SIG-M5 treated with dmso at 0.1 percent for 504 hours (cell line): ENCODE measurements around the gene GPR161.

Experiments
- DNase-seq: peaks from one replicate; lab custom pipeline; 2025; ENCODE audit not compliant: unreplicated experiment; lab: John Stamatoyannopoulos, UW

Gene GPR161

DNA sequence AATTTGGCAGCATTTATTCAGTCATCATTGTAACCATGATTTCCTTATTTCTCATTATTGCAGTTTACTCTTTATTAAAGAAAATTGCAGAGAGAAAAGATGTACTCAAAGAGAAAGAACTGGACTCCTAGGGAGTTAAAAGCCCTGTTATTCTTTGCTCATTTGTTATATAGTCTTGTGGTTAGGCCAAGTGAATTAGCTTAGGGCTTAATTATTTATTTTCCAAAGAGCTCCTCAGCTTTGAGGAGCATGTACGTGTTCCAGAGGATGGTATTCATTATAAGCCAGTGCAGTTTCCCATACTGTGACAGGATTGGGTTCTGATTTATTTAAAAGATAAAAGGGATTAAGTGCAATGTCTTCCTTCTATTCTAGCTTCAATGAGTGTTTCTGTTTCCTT lies 86.4 kb downstream of the GPR161 start:
- DNase-seq: no peak

- DNase-seq: no peak
These were observed 91.4 kb downstream of the GPR161 start for GRCh38 chr1:168045311-168045710.

DNA sequence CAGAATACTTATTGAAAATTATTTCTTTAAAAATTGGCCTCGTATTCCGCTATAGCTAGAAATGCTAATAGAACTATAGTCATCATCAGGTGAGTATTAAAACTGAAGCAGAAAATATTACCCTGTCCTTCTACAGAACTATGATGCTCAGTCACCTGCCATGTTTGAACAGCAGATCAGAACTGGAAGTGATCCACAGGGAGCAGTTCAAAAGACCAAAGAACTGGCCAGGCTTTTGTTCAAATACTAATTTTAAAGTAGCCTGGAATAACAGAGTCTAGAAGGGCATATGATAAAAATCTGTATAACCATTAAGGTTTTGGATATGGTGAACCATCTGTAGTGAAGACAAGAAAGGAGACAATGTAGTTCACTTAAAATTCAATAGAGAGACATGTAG lies 94.4 kb downstream of the GPR161 start:
- DNase-seq: no peak

DNA sequence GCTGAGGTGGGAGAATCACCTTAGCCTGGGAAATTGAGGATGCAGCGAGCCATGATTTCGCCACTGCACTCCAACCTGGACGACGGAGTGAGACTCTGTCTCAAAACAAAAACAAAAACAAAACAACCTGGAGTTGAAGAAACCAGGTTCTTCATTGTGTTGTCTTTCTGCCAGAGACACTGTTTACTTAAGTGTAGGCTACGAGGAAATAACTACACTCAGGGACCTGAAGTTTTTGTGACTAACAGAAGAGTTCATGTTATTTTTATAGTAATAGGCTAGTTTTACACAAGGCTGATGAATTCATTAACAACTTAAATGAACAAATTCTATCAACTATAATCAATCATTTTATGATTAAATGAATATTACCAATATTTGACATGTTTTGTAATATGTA lies 101.4 kb downstream of the GPR161 start:
- DNase-seq: no peak

DNA sequence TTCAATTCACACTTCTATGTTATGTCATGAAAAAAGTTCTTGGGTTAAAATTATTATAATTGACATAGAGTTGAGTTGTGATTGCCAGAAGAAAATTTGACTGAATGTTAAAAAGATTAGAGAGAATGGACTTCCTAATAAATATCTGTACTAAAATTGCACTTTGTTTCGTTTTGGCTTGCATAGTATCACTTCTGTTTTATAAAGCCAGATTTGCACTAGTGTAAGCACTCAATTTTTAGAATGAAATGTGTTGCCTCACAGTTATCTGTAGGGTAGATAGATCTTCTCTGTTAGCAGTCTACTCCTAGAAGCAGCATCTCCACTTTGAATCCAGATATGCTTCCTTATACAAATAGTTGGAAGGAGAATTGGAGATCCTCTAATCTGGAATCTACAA lies 104.7 kb downstream of the GPR161 start:
- DNase-seq: peak; percentile 14

DNA sequence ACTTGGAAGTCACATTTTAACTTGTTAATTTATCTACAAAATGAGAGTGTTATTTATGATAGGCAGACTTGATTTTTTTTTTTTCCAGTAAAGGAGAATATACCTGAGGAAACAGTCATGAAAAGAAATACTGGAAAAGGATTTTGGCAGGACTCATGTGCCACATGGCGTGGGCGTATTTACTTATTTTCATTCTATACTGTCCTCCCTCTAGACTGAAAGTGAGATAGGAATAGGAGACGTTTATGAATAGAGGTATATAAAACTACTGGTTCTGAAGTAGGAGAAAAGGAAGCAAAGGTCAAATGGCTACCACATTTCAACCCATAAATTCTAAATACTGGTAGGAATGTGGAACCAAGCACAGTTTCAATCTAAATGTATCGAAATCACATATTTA lies 105.1 kb downstream of the GPR161 start:
- DNase-seq: no peak

DNA sequence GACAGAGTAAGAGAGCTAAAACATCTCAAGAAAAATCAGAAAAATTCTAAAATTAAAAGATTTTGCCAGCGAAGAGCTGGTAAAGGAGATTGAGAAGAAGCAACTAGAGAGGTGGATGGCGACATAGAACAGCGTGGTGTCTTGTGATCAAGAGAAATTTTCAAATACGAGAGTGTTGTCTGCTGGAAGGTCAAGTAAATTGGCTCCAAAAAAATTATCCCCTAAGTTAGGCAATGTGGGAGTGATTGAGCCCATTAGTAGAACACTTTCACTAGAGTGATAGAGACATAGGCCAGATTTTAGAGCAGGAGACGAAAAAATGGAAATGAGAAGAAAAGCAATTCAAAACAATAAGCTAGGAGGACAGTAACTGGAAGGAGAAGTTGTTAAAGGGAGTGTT lies 105.5 kb downstream of the GPR161 start:
- DNase-seq: no peak
